OCI-LY1 (cell line): ENCODE results near the gene OGFOD3.

Experiments
- H2AFZ ChIP-seq: fragments of 200-600 bp; sonication (generic), shearing (Covaris generic); 2 replicates; pipeline ENCODE4 v1.6.0; 2014; ENCODE audit warnings: antibody characterized with exemption, mild to moderate bottlenecking, low read length
- H3F3A ChIP-seq: fragments of 200-600 bp; sonication (generic), shearing (Covaris generic); 2 replicates; pipeline ENCODE4 v1.6.0; 2014; ENCODE audit warnings: mild to moderate bottlenecking, antibody characterized with exemption, low read length, moderate library complexity; ENCODE audit not compliant: insufficient read depth
- H3K27ac ChIP-seq: fragments of 200-600 bp; sonication (generic); 2 replicates; pipeline ENCODE4 v1.5.1; 2014; ENCODE audit warnings: low read length, mixed run types, mild to moderate bottlenecking, low read depth; ENCODE audit not compliant: poor library complexity, severe bottlenecking
- H3K27me3 ChIP-seq: fragments of 200-600 bp; sonication (generic); 2 replicates; pipeline ENCODE4 v1.6.0; 2014; ENCODE audit warnings: antibody characterized with exemption, mild to moderate bottlenecking, low read length, moderate library complexity; ENCODE audit not compliant: insufficient read depth
- H3K36me3 ChIP-seq: fragments of 200-600 bp; sonication (generic); 2 replicates; pipeline ENCODE4 v1.6.1; 2014; ENCODE audit warnings: mild to moderate bottlenecking, antibody characterized with exemption, low read length, moderate library complexity, mixed read lengths; ENCODE audit not compliant: insufficient read depth
- H3K4me1 ChIP-seq: fragments of 200-600 bp; sonication (generic); 2 replicates; pipeline ENCODE4 v1.5.1; 2014; ENCODE audit warnings: mild to moderate bottlenecking, low read length, moderate library complexity; ENCODE audit not compliant: insufficient read depth, severe bottlenecking
- H3K4me2 ChIP-seq: fragments of 200-600 bp; sonication (generic), shearing (Covaris generic); 2 replicates; pipeline ENCODE4 v1.6.1; 2014; ENCODE audit warnings: low read length
- H3K4me3 ChIP-seq: fragments of 200-600 bp; sonication (generic); 2 replicates; pipeline ENCODE4 v1.5.1; 2014; ENCODE audit warnings: low read length, low read depth, mild to moderate bottlenecking, mixed read lengths; ENCODE audit not compliant: poor library complexity, severe bottlenecking
- H3K79me2 ChIP-seq: fragments of 200-600 bp; shearing (Covaris generic); 2 replicates; pipeline ENCODE4 v1.6.1; 2016; ENCODE audit warnings: mixed run types, low read length, mixed read lengths; ENCODE audit not compliant: insufficient read depth
- H3K9ac ChIP-seq: fragments of 200-600 bp; sonication (generic), shearing (Covaris generic); 2 replicates; pipeline ENCODE4 v1.6.1; 2014; ENCODE audit warnings: mild to moderate bottlenecking, low read length, mixed read lengths
- H3K9me2 ChIP-seq: fragments of 200-600 bp; sonication (generic), shearing (Covaris generic); 2 replicates; pipeline ENCODE4 v1.6.1; 2014; ENCODE audit warnings: low read depth, mild to moderate bottlenecking, low read length, mixed read lengths
- H3K9me3 ChIP-seq: fragments of 200-600 bp; shearing (Covaris generic); 2 replicates; pipeline ENCODE4 v1.6.1; 2014; ENCODE audit warnings: low read length, mixed read lengths
- H4K20me1 ChIP-seq: fragments of 200-600 bp; sonication (generic), shearing (Covaris generic); 2 replicates; pipeline ENCODE4 v1.6.0; 2016; ENCODE audit warnings: mild to moderate bottlenecking, low read length; ENCODE audit not compliant: insufficient read depth
- CTCF ChIP-seq: fragments of 200-600 bp; sonication (generic), shearing (Covaris generic); IDR thresholded peaks from 2 replicates; pipeline ENCODE4 v1.5.1; 2017; ENCODE audit warnings: mild to moderate bottlenecking, antibody characterized with exemption, low read length, moderate library complexity, mixed read lengths
- EZH2 ChIP-seq: fragments of 200-600 bp; sonication (generic), shearing (Covaris generic); IDR thresholded peaks from 2 replicates; pipeline ENCODE4 v1.8.0; 2017; ENCODE audit warnings: borderline replicate concordance, mixed run types, mild to moderate bottlenecking, antibody characterized with exemption, low read length, moderate library complexity, mixed read lengths

OGFOD3 gene

DNA sequence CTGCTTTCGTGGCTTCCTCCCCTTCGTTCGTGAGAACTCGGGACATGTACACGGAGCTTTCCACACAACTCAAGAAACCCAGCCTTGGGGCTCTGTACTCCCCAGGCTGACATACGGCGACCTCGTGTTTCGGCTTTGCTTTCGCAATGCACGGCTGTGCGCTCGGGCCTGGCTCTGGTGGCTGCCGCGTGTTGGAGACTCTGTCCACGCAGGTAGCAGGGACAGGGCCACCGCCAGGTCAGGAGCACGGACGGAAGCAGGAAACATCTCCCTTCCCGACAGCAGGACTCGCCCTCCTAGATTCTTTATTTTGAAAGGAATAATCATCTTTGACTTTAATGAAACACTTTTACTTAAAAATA lies 29.5 kb downstream of the OGFOD3 start:
- H3K79me2 ChIP-seq = no peaks in the 10 kb centered on the region
- TF ChIP-seq CTCF = no peak
- H3K36me3 ChIP-seq = peaks cover 7% of the 10 kb centered on the region; the same call in 1 of the 2 replicates
- H4K20me1 ChIP-seq = no peaks in the 10 kb centered on the region
- H3K27ac ChIP-seq = no peak overlapping the region
- no peak overlapping the region for H3K9ac ChIP-seq
- no peaks in the 10 kb centered on the region for H3K4me1 ChIP-seq
- no peaks in the 10 kb centered on the region for H3K9me2 ChIP-seq
- H3K4me3 ChIP-seq = no peak overlapping the region
- no peak overlapping the region for H2AFZ ChIP-seq
- no peaks in the 10 kb centered on the region for H3F3A ChIP-seq
- H3K4me2 ChIP-seq = no peak overlapping the region
- peaks cover 6% of the 10 kb centered on the region; the same call in 1 of the 2 replicates for H3K27me3 ChIP-seq
- H3K9me3 ChIP-seq = no peaks in the 10 kb centered on the region

DNA sequence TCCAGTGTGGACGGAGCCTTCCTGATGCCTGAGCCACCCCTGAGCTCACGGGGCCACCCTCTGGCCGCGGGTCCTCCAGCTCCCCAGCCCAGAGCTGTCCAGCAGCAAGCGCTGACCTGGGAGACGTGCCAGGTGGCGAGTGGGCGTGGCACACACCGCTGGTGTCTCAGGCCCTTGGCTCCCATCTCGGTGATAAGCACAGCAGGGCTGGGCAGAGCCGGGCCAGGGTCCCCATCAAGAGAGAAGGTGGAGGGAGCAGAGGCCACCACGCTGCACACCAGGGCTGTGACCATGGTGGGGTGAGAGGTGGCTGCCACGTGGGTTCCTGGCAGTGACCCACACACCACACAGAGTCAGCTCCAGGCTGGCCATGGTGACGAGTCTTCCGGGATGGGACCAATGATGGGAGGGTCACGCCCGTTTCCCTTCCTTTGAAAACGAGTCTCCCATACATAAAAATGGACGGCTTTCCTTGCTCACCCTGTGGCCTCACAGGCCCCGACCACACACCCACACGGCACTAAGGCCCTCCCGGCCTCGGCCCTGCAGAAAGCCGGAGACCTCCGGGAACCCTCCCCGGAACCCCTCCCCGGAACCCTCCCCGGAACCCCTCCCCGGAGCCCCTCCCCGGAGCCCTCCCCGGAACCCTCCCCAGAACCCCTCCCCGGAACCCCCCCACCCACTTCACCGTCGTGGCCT lies 30.0 kb downstream of the OGFOD3 start:
- Histone ChIP-seq H2AFZ (no peak overlapping the region), H3K9me3 (no peaks in the 10 kb centered on the region), H3K27ac (no peak overlapping the region), H3K4me1 (no peaks in the 10 kb centered on the region), H3K9ac (no peak overlapping the region), H3K4me2 (no peak overlapping the region), H3K36me3 (peaks cover 5% of the 10 kb centered on the region; the same call in 1 of the 2 replicates), H3K27me3 (peaks cover 6% of the 10 kb centered on the region; the same call in 1 of the 2 replicates), H4K20me1 (no peaks in the 10 kb centered on the region), H3K4me3 (no peak overlapping the region), H3K9me2 (no peaks in the 10 kb centered on the region), H3F3A (no peaks in the 10 kb centered on the region), H3K79me2 (no peaks in the 10 kb centered on the region)
- no peak for TF ChIP-seq CTCF
- no peak for TF ChIP-seq EZH2

DNA sequence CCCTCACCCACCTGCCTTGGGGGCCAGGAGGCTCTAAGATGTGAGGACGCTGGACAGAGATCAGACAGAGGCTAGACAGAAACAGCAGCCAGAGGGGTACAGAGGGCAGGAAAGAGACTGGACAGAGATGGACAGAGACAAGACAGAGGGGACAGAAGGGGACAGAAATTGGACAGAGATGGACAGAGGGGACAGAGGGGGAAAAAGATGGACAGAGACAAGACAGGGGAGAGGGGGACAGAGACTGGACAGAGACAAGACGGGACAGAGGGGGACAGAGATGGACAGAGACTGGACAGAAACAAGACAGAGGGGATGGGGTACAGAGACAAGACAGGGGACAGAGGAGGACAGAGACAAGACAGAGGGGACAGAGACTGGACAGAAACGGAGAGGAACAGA lies 30.7 kb downstream of the OGFOD3 start:
- Histone ChIP-seq H3K27ac (no peak overlapping the region), H4K20me1 (no peaks in the 10 kb centered on the region), H3K27me3 (peaks cover 6% of the 10 kb centered on the region; the same call in 1 of the 2 replicates), H3K9me3 (no peaks in the 10 kb centered on the region), H3K4me1 (no peaks in the 10 kb centered on the region), H2AFZ (no peak overlapping the region), H3F3A (no peaks in the 10 kb centered on the region), H3K4me3 (no peak overlapping the region), H3K9me2 (no peaks in the 10 kb centered on the region), H3K9ac (no peak overlapping the region), H3K4me2 (no peak overlapping the region), H3K36me3 (no peaks in the 10 kb centered on the region), H3K79me2 (no peaks in the 10 kb centered on the region)
- no peak for TF ChIP-seq CTCF
- TF ChIP-seq EZH2 = no peak
